Kidney epithelial cell (primary cell): ENCODE data around the gene GON4L. TPM values are rescaled to one million over a fixed set of nuclear protein-coding genes. Genes with fewer than 3 reads are reported as not detected.
"Not testable (repeated sequence)": the region's sequence is repeated elsewhere in the genome, so short reads cannot be mapped to it uniquely, and the experiment has no call there.

ENCODE experiments used
- DNase-seq: peaks from one replicate; pipeline ENCODE4 v3.0.0-alpha.2; 2010; ENCODE audit warnings: low read depth
- H3K27me3 ChIP-seq: 2 replicates; pipeline ENCODE4 v1.6.0; 2011; ENCODE audit warnings: low read length; ENCODE audit not compliant: control insufficient read depth, insufficient read depth
- H3K36me3 ChIP-seq: 2 replicates; pipeline ENCODE4 v1.5.1; 2011; ENCODE audit warnings: low read length; ENCODE audit not compliant: control insufficient read depth, insufficient read depth
- H3K4me3 ChIP-seq: 2 replicates; pipeline ENCODE4 v1.5.1; 2011; ENCODE audit warnings: low read depth, mild to moderate bottlenecking, control low read depth, low read length
- CTCF ChIP-seq: IDR thresholded peaks from 2 replicates; pipeline ENCODE4 v1.5.1; 2011; ENCODE audit warnings: mild to moderate bottlenecking, moderate library complexity, low read length, control low read depth, inconsistent platforms; ENCODE audit not compliant: insufficient read depth, poor library complexity, severe bottlenecking
- total RNA-seq: library from RNA; depleted of rRNA; stranded (reverse); fragments of >200 nt; gene quantifications from 2 replicates; pipeline ENCODE4 v1.2.3, GENCODE V29; 2015

Gene GON4L
- total RNA-seq, 1 donor from 2014 or later = 25.3 TPM

GRCh38 chr1:155801149-155801548 is 55.9 kb downstream of the GON4L start:
- DNase-seq = no peak
- no peaks in the 10 kb centered on the region for H3K36me3 ChIP-seq
- no peaks in the 10 kb centered on the region for H3K27me3 ChIP-seq
- no peak for TF ChIP-seq CTCF
- H3K4me3 ChIP-seq = no peak overlapping the region

- DNase-seq, H3K36me3 ChIP-seq, H3K27me3 ChIP-seq, H3K4me3 ChIP-seq: not testable (repeated sequence)
Observed at GRCh38 chr1:155795618-155796017, 61.4 kb downstream of the GON4L start.

- no peak overlapping the region for H3K4me3 ChIP-seq
- H3K27me3 ChIP-seq = no peaks in the 10 kb centered on the region
- no peaks in the 10 kb centered on the region for H3K36me3 ChIP-seq
- TF ChIP-seq CTCF = no peak
- no peak for DNase-seq
Observed at GRCh38 chr1:155794605-155795245, 62.3 kb downstream of the GON4L start.

DNA sequence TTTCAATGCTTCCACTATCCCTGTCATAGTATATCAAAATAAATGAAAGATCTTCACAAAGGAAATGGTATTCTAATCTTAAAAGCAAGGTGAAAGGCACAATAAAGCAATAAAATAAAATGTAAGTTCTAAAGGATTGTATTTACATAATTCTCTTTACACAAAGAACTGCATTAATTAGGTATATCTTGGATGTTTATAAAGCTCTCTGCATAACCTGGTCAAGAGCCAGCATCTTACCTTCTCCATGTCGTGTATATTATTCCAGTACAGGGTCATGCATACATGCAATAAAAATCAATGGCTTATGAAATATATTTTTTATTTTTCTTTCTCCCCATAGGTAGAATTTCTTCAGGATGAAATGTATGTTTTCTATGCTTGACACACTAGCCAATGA is 63.8 kb downstream of the GON4L start:
- Histone ChIP-seq H3K36me3 (no peaks in the 10 kb centered on the region), H3K27me3 (no peaks in the 10 kb centered on the region), H3K4me3 (no peak overlapping the region)
- no peak for DNase-seq
- TF ChIP-seq CTCF = no peak

- Histone ChIP-seq H3K36me3 (no peaks in the 10 kb centered on the region), H3K4me3 (no peak overlapping the region), H3K27me3 (no peaks in the 10 kb centered on the region)
- no peak for TF ChIP-seq CTCF
- DNase-seq = no peak
Observed at GRCh38 chr1:155777582-155777981, 79.4 kb downstream of the GON4L start.

DNA sequence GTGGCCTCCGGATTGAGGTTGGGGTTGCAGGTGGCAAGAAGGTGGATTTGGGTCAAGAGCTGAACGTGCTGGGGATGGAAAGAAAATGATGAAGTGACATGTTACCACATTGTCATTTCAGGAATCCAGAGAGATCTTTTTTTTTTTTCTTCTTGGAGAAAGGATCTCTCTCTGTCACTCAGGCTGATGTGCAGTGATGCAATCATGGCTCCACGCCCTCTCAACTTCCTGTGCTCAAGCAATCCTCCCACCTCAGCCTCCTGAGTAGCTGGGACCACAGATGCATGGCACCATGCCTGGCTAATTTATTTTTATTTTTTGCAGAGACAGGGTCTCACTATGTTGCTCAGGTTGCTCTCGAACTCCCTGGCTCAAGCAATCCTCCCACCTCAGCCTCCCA is 80.6 kb downstream of the GON4L start:
- Histone ChIP-seq H3K36me3 (no peaks in the 10 kb centered on the region), H3K27me3 (no peaks in the 10 kb centered on the region), H3K4me3 (no peak overlapping the region)
- no peak for DNase-seq
- TF ChIP-seq CTCF = no peak
